ENCODE measurements around the gene ATP13A2. TPM values are rescaled to one million over a fixed set of nuclear protein-coding genes. Genes with fewer than 3 reads are reported as not detected.

The ATP13A2 gene
- total RNA-seq, 1 experiment from 2014 or later, result 48.4 TPM

- TF ChIP-seq EZH2 (IDR thresholded peaks at IDR 0.05; ENCODE audit: low read length, unreplicated experiment), result no peak
- no peak for TF ChIP-seq EZH2phosphoT487 (IDR thresholded peaks at IDR 0.05; ENCODE audit: borderline replicate concordance, low read length)
- TF ChIP-seq, protein P1, sequence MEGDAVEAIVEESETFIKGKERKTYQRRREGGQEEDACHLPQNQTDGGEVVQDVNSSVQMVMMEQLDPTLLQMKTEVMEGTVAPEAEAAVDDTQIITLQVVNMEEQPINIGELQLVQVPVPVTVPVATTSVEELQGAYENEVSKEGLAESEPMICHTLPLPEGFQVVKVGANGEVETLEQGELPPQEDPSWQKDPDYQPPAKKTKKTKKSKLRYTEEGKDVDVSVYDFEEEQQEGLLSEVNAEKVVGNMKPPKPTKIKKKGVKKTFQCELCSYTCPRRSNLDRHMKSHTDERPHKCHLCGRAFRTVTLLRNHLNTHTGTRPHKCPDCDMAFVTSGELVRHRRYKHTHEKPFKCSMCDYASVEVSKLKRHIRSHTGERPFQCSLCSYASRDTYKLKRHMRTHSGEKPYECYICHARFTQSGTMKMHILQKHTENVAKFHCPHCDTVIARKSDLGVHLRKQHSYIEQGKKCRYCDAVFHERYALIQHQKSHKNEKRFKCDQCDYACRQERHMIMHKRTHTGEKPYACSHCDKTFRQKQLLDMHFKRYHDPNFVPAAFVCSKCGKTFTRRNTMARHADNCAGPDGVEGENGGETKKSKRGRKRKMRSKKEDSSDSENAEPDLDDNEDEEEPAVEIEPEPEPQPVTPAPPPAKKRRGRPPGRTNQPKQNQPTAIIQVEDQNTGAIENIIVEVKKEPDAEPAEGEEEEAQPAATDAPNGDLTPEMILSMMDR (conservative IDR thresholded peaks at IDR 0.05; ENCODE audit: low read depth, low read length), result no peak
- H2AFZ ChIP-seq (ENCODE audit: low read length), result no peak overlapping the region
- intact Hi-C loops (cut with micrococcal nuclease), result no loop called here
- H3K4me2 ChIP-seq (ENCODE audit: low read length), result no peak overlapping the region
- no peaks in the 10 kb centered on the region for H3K79me2 ChIP-seq (ENCODE audit: low read length)
- no peaks in the 10 kb centered on the region for H3K9me2 ChIP-seq (replicated peaks; ENCODE audit: low read length)
- no peaks in the 10 kb centered on the region for H3K4me1 ChIP-seq (ENCODE audit: insufficient read depth, low read length)
- no peaks in the 10 kb centered on the region for H3K9me3 ChIP-seq (ENCODE audit: low read length)
- H3K9ac ChIP-seq (ENCODE audit: low read length), result no peak overlapping the region
- DNase-seq (no peak), ATAC-seq (no peak)
- BruUV-seq (replicated peaks), result no TSS peak
- no peaks in the 10 kb centered on the region for H3F3A ChIP-seq (ENCODE audit: low read length, unreplicated experiment)
- H3K36me3 ChIP-seq (ENCODE audit: low read depth, low read length), result no peaks in the 10 kb centered on the region
- H3K27me3 ChIP-seq (ENCODE audit: low read length), result no peaks in the 10 kb centered on the region
- ChIA-PET POLR2A (ENCODE audit: unreplicated experiment) (no interaction called here), CTCF (no interaction called here)
- no peak overlapping the region for H3K27ac ChIP-seq (ENCODE audit: low read length)
- no peak overlapping the region for H3K4me3 ChIP-seq (ENCODE audit: low read length)
- H4K20me1 ChIP-seq (ENCODE audit: low read length), result no peaks in the 10 kb centered on the region
Observed at GRCh38 chr1:16958475-16958874, 53.3 kb downstream of the ATP13A2 start.

DNA sequence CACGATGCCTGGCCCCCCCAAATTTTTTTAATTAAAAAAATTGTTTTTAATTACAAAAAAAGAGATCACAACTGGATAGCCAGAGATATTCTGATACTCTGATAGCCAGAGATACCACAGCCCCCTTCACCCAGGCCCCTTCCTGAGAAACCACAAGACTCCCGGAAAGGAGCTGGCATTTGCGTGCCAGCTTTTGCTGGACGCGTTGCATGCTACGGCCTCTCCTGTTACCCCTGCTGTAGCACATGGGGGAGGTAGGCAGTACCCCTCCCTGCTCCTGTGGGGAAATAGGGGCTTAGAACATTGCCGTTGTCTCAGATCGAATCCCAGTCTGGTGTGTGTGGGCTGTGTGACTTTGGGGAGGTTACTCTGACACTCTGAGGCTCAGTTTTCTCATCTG lies 54.0 kb downstream of the ATP13A2 start:
- intact Hi-C loops (cut with micrococcal nuclease), result no loop called here
- Histone ChIP-seq H3K9me2 (replicated peaks; ENCODE audit: low read length) (no peaks in the 10 kb centered on the region), H3K36me3 (ENCODE audit: low read depth, low read length) (no peaks in the 10 kb centered on the region), H3K4me3 (ENCODE audit: low read length) (no peak overlapping the region), H3K27ac (ENCODE audit: low read length) (no peak overlapping the region), H3F3A (ENCODE audit: low read length, unreplicated experiment) (no peaks in the 10 kb centered on the region), H2AFZ (ENCODE audit: low read length) (no peak overlapping the region), H3K9me3 (ENCODE audit: low read length) (no peaks in the 10 kb centered on the region), H3K9ac (ENCODE audit: low read length) (no peak overlapping the region), H3K79me2 (ENCODE audit: low read length) (no peaks in the 10 kb centered on the region), H3K4me1 (ENCODE audit: insufficient read depth, low read length) (peaks cover 2% of the 10 kb centered on the region; the same call in 1 of the 2 replicates), H4K20me1 (ENCODE audit: low read length) (no peaks in the 10 kb centered on the region), H3K4me2 (ENCODE audit: low read length) (no peak overlapping the region), H3K27me3 (ENCODE audit: low read length) (no peaks in the 10 kb centered on the region)
- POLR2A ChIA-PET (ENCODE audit: unreplicated experiment), result no interaction called here
- TF ChIP-seq, protein P1 (conservative IDR thresholded peaks at IDR 0.05; ENCODE audit: low read depth, low read length), result no peak
- TF ChIP-seq EZH2 (IDR thresholded peaks at IDR 0.05; ENCODE audit: low read length, unreplicated experiment), result no peak
- no peak for TF ChIP-seq EZH2phosphoT487 (IDR thresholded peaks at IDR 0.05; ENCODE audit: borderline replicate concordance, low read length)
- DNase-seq, result no peak
- CTCF ChIA-PET, result no interaction called here
- no TSS peak for BruUV-seq (replicated peaks)
- no peak for ATAC-seq

DNA sequence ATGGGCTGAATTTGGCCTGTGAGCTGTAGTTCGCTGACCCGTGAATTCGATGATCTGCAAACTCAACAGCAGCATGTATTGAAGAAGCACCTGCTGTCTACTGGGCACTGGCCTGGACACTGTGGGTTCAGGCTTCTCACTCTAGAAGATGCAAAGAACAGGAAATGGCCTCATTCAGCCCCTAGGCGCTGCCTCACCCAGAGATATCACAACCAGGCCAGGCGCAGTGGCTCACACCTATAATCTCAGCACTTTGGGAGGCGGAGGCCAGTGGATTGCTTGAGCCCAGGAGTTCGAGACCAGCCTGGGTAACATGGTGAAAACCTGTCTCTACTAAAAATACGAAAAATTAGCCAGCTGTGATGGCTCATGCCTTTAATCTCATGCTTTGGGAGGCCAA lies 55.0 kb downstream of the ATP13A2 start:
- Histone ChIP-seq H3K27ac (ENCODE audit: low read length) (no peak overlapping the region), H3K9me3 (ENCODE audit: low read length) (no peaks in the 10 kb centered on the region), H3F3A (ENCODE audit: low read length, unreplicated experiment) (no peaks in the 10 kb centered on the region), H3K36me3 (ENCODE audit: low read depth, low read length) (no peaks in the 10 kb centered on the region), H3K4me3 (ENCODE audit: low read length) (no peak overlapping the region), H3K9me2 (replicated peaks; ENCODE audit: low read length) (no peaks in the 10 kb centered on the region), H4K20me1 (ENCODE audit: low read length) (no peaks in the 10 kb centered on the region), H3K4me1 (ENCODE audit: insufficient read depth, low read length) (peaks cover 6% of the 10 kb centered on the region; the same call in 1 of the 2 replicates), H3K4me2 (ENCODE audit: low read length) (no peak overlapping the region), H3K79me2 (ENCODE audit: low read length) (no peaks in the 10 kb centered on the region), H3K9ac (ENCODE audit: low read length) (no peak overlapping the region), H3K27me3 (ENCODE audit: low read length) (no peaks in the 10 kb centered on the region), H2AFZ (ENCODE audit: low read length) (no peak overlapping the region)
- BruUV-seq (replicated peaks), result no TSS peak
- POLR2A ChIA-PET (ENCODE audit: unreplicated experiment), result no interaction called here
- CTCF ChIA-PET, result no interaction called here
- intact Hi-C loops (cut with micrococcal nuclease), result no loop called here
- TF ChIP-seq, protein P1 (conservative IDR thresholded peaks at IDR 0.05; ENCODE audit: low read depth, low read length), result no peak
- TF ChIP-seq EZH2phosphoT487 (IDR thresholded peaks at IDR 0.05; ENCODE audit: borderline replicate concordance, low read length), result no peak
- no peak for TF ChIP-seq EZH2 (IDR thresholded peaks at IDR 0.05; ENCODE audit: low read length, unreplicated experiment)
- no peak for DNase-seq
- no peak for ATAC-seq
